OCI-LY3 (cell line): Measurements from ENCODE around the gene RAD18.

Experiments used
- H2AFZ ChIP-seq: fragments of 200-600, 300-600 bp; shearing (Covaris generic); 2 replicates; pipeline ENCODE4 v1.6.0; 2014; ENCODE audit warnings: antibody characterized with exemption, low read depth, low read length
- H3K27ac ChIP-seq: fragments of 200-600, 300-600 bp; sonication (generic); 2 replicates; pipeline ENCODE4 v1.5.1; 2014; ENCODE audit warnings: mild to moderate bottlenecking, low read length, moderate library complexity, mixed read lengths
- H3K27me3 ChIP-seq: fragments of 200-600, 300-600 bp; sonication (generic); 2 replicates; pipeline ENCODE4 v1.6.1; 2014; ENCODE audit warnings: low read depth, low read length, mixed read lengths
- H3K36me3 ChIP-seq: fragments of 200-600, 300-600 bp; sonication (generic); replicated peaks from 2 replicates; pipeline ENCODE3; 2014; ENCODE audit warnings: low read depth, low read length, mixed read lengths
- H3K4me1 ChIP-seq: fragments of 300-600, 200-600 bp; sonication (generic); 2 replicates; pipeline ENCODE4 v1.6.1; 2014; ENCODE audit warnings: low read length, mixed read lengths
- H3K4me2 ChIP-seq: fragments of 200-600, 300-600 bp; sonication (generic); 2 replicates; pipeline ENCODE4 v1.6.1; 2014; ENCODE audit warnings: low read length, mixed read lengths
- H3K4me3 ChIP-seq: fragments of 300-600, 200-600 bp; sonication (generic); 2 replicates; pipeline ENCODE4 v1.5.1; 2014; ENCODE audit warnings: antibody characterized with exemption, mild to moderate bottlenecking, low read length, moderate library complexity
- H3K79me2 ChIP-seq: fragments of 300-600, 200-600 bp; shearing (Covaris generic); 2 replicates; pipeline ENCODE4 v1.6.1; 2014; ENCODE audit warnings: mild to moderate bottlenecking, low read length, mixed read lengths
- H3K9ac ChIP-seq: fragments of 300-600, 200-600 bp; shearing (Covaris generic); 2 replicates; pipeline ENCODE4 v1.6.0; 2014; ENCODE audit warnings: mild to moderate bottlenecking, low read length, moderate library complexity
- H3K9me3 ChIP-seq: fragments of 200-600, 300-600 bp; shearing (Covaris generic); 2 replicates; pipeline ENCODE4 v1.6.1; 2014; ENCODE audit warnings: low read length, mixed read lengths; ENCODE audit not compliant: insufficient read depth
- H4K20me1 ChIP-seq: fragments of 200-600, 300-600 bp; sonication (generic); 2 replicates; pipeline ENCODE4 v1.6.1; 2016; ENCODE audit warnings: low read length, mixed read lengths; ENCODE audit not compliant: insufficient read depth
- EZH2phosphoT487 ChIP-seq: fragments of 200-600 bp; shearing (Covaris generic); IDR thresholded peaks from 2 replicates; pipeline ENCODE4 v1.6.1; 2018; ENCODE audit warnings: antibody characterized with exemption, mixed run types, low read depth
- TF ChIP-seq, protein P1 (sequence below): fragments of 200-600, 300-600 bp; sonication (generic); IDR thresholded peaks from 2 replicates; pipeline ENCODE4 v1.5.1; 2014; ENCODE audit warnings: antibody characterized with exemption, low read length, low read depth

Gene RAD18

DNA sequence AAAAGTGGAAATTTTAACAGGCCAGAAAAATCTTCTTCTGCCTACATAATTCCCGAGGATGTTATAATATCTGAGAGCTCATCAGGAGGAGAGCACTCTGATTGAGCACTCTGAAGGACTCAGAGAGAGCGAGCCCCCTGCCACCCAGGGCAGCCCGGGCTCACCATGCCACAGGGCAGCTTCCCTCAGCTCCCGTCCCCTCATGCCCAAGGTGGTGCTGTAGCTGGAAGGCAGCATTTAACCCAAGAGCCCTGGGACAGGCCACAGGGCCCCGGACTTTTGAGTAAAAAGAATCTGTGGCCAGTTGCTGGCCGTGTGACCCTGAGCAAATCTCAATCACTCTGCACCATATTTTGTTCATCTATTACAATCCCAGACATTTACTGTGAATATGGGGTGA lies 23.5 kb upstream of the RAD18 start:
- Histone ChIP-seq H3K4me3 (no peak overlapping the region), H3K4me2 (no peak overlapping the region), H3K9ac (no peak overlapping the region), H4K20me1 (no peaks in the 10 kb centered on the region), H2AFZ (no peak overlapping the region), H3K27ac (no peak overlapping the region), H3K36me3 (no peaks in the 10 kb centered on the region), H3K4me1 (peaks cover 35% of the 10 kb centered on the region), H3K79me2 (no peaks in the 10 kb centered on the region), H3K27me3 (no peaks in the 10 kb centered on the region), H3K9me3 (no peaks in the 10 kb centered on the region)
- TF ChIP-seq, protein P1, sequence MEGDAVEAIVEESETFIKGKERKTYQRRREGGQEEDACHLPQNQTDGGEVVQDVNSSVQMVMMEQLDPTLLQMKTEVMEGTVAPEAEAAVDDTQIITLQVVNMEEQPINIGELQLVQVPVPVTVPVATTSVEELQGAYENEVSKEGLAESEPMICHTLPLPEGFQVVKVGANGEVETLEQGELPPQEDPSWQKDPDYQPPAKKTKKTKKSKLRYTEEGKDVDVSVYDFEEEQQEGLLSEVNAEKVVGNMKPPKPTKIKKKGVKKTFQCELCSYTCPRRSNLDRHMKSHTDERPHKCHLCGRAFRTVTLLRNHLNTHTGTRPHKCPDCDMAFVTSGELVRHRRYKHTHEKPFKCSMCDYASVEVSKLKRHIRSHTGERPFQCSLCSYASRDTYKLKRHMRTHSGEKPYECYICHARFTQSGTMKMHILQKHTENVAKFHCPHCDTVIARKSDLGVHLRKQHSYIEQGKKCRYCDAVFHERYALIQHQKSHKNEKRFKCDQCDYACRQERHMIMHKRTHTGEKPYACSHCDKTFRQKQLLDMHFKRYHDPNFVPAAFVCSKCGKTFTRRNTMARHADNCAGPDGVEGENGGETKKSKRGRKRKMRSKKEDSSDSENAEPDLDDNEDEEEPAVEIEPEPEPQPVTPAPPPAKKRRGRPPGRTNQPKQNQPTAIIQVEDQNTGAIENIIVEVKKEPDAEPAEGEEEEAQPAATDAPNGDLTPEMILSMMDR = no peak
- no peak for TF ChIP-seq EZH2phosphoT487

DNA sequence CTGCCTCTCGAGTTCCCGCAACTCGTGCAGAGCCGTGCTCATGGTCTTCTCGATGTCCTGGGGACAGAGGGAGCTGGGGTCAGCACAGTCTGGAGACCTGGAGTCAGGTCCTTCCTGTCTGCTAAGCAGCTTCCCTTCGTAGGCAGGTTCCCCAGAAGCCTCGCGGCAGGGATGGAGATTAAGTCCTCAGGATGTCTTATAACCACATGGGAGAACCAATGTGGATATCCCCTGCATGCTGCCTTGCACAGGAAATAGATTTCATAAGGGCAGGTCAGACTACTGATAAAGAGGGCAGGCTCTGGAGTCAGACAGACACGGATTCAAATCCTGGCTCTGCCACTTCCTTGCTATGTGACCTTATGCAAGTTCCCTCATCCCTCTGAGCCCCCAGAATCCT lies 22.6 kb upstream of the RAD18 start:
- Histone ChIP-seq H3K27me3 (no peaks in the 10 kb centered on the region), H2AFZ (no peak overlapping the region), H3K9ac (no peak overlapping the region)

DNA sequence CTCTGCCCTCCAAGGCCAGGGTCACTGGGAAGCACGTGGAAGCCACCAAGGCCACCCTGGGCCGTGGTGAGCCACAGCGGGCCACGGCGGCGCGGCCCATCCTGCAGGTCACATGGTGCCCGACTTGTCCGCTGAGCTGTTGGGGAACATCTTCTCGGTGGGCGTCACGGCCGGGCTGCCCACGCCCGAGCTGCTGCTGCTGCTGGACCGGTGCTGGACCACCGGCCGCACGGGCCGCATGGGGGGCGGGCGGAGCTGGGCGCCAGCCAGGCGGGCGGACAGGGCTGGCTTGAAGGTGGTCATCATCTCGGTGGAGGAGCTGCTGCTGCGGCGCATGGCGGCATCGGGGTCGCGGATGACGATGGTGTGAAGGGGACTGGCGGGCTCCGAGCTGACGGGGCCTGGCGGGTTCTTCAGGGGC lies 22.1 kb upstream of the RAD18 start:
- H3K36me3 ChIP-seq = no peaks in the 10 kb centered on the region
- no peak for TF ChIP-seq EZH2phosphoT487
- TF ChIP-seq, protein P1 = no peak
- H3K4me2 ChIP-seq = no peak overlapping the region
- H3K27ac ChIP-seq = no peak overlapping the region
- no peaks in the 10 kb centered on the region for H3K9me3 ChIP-seq
- no peak overlapping the region for H3K4me3 ChIP-seq
- H3K9ac ChIP-seq = no peak overlapping the region
- H3K4me1 ChIP-seq = peaks cover 37% of the 10 kb centered on the region
- H3K79me2 ChIP-seq = no peaks in the 10 kb centered on the region
- H3K27me3 ChIP-seq = peaks cover under 1% of the 10 kb centered on the region; the same call in 1 of the 2 replicates
- H2AFZ ChIP-seq = no peak overlapping the region
- H4K20me1 ChIP-seq = no peaks in the 10 kb centered on the region

More for the DNA sequence above, 22.6 kb upstream of the RAD18 start:
- no peak overlapping the region for H3K4me2 ChIP-seq
- no peak overlapping the region for H3K4me3 ChIP-seq
- no peaks in the 10 kb centered on the region for H3K79me2 ChIP-seq
- TF ChIP-seq EZH2phosphoT487 = no peak
- TF ChIP-seq, protein P1 = no peak
- H3K9me3 ChIP-seq = no peaks in the 10 kb centered on the region
- no peaks in the 10 kb centered on the region for H3K36me3 ChIP-seq
- H3K27ac ChIP-seq = no peak overlapping the region
- H4K20me1 ChIP-seq = no peaks in the 10 kb centered on the region
- H3K4me1 ChIP-seq = peaks cover 37% of the 10 kb centered on the region

DNA sequence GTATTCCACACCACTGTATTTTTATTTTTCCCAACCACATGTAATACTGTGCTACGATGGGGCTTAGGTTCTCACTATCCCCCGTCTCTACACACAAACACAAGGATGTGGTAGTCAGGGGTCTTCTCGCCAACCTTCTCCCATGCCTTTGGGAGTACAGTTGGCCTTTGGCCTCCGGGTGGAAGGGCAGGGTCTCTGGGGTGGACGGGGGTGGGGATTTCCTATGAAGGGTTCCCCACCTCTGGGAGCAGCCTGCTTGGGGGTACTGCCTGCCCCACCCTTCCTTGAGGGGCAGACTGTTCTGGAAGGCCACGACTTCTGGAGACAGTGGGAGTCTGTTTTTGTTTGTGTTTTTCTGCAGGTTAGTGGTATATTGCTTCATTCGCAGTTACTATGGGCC lies 21.3 kb upstream of the RAD18 start:
- no peak overlapping the region for H3K4me2 ChIP-seq
- peaks cover 37% of the 10 kb centered on the region for H3K4me1 ChIP-seq
- TF ChIP-seq, protein P1 = no peak
- TF ChIP-seq EZH2phosphoT487 = no peak
- H3K27me3 ChIP-seq = peaks cover 9% of the 10 kb centered on the region
- H3K27ac ChIP-seq = no peak overlapping the region
- no peak overlapping the region for H2AFZ ChIP-seq
- H3K79me2 ChIP-seq = no peaks in the 10 kb centered on the region
- H3K36me3 ChIP-seq = no peaks in the 10 kb centered on the region
- no peaks in the 10 kb centered on the region for H4K20me1 ChIP-seq
- H3K9ac ChIP-seq = no peak overlapping the region
- H3K9me3 ChIP-seq = no peaks in the 10 kb centered on the region
- no peak overlapping the region for H3K4me3 ChIP-seq
